ENCODE data around the gene UFC1. TPM values are rescaled to one million over a fixed set of nuclear protein-coding genes. Genes with fewer than 3 reads are reported as not detected.
A peak's percentile ranks its signal among the peaks of the same experiment; 100 is the strongest.

UFC1 gene
- total RNA-seq, 4 donors from 2014 or later: 30.1 to 96.4 (median 51.5) TPM

DNA sequence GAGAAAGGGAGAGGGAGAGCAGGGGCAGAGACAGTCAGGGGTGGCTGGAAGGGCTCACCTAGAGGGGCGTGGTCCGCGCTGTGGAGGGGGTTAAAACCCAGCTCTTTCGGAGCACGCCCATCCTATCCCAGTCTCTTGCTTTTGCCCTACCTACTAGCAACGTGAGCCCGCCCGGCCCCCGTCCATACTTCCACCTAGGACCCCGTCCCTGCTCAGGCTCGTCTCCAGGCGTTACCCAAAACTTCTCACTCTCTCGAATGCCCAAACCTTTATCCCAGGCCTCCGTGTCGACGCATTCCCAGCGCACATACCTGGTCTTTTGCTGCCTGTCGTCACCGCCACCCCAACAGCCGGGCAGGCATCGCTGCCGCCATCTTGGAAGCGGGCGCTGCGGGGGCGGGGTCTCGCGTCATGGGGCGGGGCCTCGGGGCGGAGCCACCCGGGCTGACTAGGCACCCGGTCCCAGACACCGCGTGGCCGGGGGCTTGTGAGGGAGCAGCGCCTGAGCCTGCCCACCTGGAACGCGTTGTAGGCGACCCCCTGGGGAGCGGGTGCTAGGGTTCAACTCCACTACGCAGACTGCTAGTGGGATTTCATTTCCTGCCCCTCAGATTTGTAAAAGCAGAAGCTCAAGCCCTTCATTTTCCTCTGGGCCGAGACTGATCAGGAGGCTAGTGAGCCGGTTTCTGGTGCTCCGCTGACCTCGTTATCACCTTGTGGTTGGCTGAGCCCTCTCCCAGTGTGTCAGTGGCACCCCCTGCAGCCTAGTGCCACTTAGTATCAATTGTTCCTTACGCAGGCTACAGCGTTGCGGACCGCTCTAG is 23.5 kb downstream of the UFC1 start, which contains the start of gene B4GALT3:
Gene B4GALT3, minus strand, starts transcription at position 396 of the 824 bp plus-strand sequence. CDS start 1,447 bp downstream, outside the sequence.
- TF ChIP-seq EP300 (IDR thresholded peaks at IDR 0.05; ENCODE audit: low read depth) (no peak), POLR2A (IDR thresholded peaks at IDR 0.05) (peak; percentile 83), POLR2AphosphoS5 (IDR thresholded peaks at IDR 0.05) (peak; percentile 77 to 88 (median 88))
- TF ChIP-seq, protein P1, sequence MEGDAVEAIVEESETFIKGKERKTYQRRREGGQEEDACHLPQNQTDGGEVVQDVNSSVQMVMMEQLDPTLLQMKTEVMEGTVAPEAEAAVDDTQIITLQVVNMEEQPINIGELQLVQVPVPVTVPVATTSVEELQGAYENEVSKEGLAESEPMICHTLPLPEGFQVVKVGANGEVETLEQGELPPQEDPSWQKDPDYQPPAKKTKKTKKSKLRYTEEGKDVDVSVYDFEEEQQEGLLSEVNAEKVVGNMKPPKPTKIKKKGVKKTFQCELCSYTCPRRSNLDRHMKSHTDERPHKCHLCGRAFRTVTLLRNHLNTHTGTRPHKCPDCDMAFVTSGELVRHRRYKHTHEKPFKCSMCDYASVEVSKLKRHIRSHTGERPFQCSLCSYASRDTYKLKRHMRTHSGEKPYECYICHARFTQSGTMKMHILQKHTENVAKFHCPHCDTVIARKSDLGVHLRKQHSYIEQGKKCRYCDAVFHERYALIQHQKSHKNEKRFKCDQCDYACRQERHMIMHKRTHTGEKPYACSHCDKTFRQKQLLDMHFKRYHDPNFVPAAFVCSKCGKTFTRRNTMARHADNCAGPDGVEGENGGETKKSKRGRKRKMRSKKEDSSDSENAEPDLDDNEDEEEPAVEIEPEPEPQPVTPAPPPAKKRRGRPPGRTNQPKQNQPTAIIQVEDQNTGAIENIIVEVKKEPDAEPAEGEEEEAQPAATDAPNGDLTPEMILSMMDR (IDR thresholded peaks at IDR 0.05): peak in 1 of 5 experiments; percentile 25
- peaks cover 0 to 20% (median 6%) of the 10 kb centered on the region in 4 donors for H3K36me3 ChIP-seq
- in situ Hi-C loops (cut with MboI; ENCODE audit: low pct_ligation_motif_present in 1 of 4, low pct_unique_long_range_greater_than_20kb in 1 of 4, low sequenced_read_pairs in 3 of 4): no loop called here
- peak within 1 kb of the TSS; percentile 83 to 91 (median 88) for H3K27ac ChIP-seq
- 5 to 40% methylated on average over 3 to 50 of the region's 50 CpGs for WGBS, 2 donors (ENCODE audit: low coverage in 1 of 2)
- peak; percentile 94 for DNase-seq
- peaks cover 0 to 41% (median 18%) of the 10 kb centered on the region in 4 donors for H3K4me1 ChIP-seq
- no peaks in the 10 kb centered on the region for H3K27me3 ChIP-seq
- H3K9me3 ChIP-seq: no peaks in the 10 kb centered on the region
- H3K4me3 ChIP-seq: peak within 1 kb of the TSS; percentile 59 to 81 (median 64)
- intact Hi-C loops (cut with DNase I; ENCODE audit: low total_unique reads): no loop called here

DNA sequence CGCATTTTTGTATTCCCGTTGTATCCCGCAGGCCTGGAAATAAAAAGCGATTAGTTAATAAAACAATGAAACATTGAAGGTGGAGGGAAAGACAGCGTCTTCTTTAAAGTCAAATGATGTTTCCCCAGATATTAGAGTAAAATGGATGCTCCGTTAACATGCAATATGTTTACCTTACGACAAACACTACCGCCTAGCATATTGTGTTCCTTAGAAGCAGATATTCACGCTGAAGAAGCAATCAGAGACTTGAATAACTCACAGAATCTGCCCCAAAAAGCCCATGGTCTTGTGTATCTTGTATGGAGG is 24.1 kb downstream of the UFC1 start:
- peak overlapping the region; percentile 83 to 91 (median 88) for H3K27ac ChIP-seq
- peak overlapping the region in 3 of 4 donors; percentile 62 to 81 (median 67) for H3K4me3 ChIP-seq
- H3K36me3 ChIP-seq: peaks cover 0 to 18% (median 5%) of the 10 kb centered on the region in 4 donors
- H3K27me3 ChIP-seq: no peaks in the 10 kb centered on the region
- in situ Hi-C loops (cut with MboI; ENCODE audit: low pct_ligation_motif_present in 1 of 4, low pct_unique_long_range_greater_than_20kb in 1 of 4, low sequenced_read_pairs in 3 of 4) (no loop called here), intact Hi-C loops (cut with DNase I; ENCODE audit: low total_unique reads) (no loop called here)
- H3K4me1 ChIP-seq: peaks cover 0 to 35% (median 18%) of the 10 kb centered on the region in 4 donors
- H3K9me3 ChIP-seq: no peaks in the 10 kb centered on the region
- 36 to 55% methylated on average over 9 of the region's 9 CpGs for WGBS, 2 donors (ENCODE audit: low coverage in 1 of 2)
- TF ChIP-seq, protein P1 (IDR thresholded peaks at IDR 0.05): no peak
- no peak for TF ChIP-seq POLR2AphosphoS5 (IDR thresholded peaks at IDR 0.05)
- TF ChIP-seq EP300 (IDR thresholded peaks at IDR 0.05; ENCODE audit: low read depth): no peak
- TF ChIP-seq POLR2A (IDR thresholded peaks at IDR 0.05): no peak
- no peak for DNase-seq

DNA sequence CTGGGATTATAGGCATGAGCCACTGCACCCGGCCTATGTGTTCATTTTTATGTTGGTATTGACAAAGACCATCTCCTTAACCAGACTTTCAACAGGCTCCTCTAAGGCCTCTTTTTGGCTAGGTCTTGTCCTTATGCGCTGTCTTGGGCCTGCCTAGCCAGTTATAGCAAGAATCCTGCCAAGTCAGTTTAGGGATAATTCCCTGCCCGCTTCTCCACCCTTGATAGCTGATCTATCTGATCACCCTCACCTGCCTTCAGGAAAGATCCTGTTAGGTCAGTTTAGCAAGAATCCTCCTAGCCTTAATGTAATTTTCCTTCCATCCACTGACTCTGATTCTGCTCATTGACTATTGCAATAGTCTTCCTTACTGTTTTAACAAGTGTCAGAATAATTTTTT is 25.9 kb downstream of the UFC1 start:
- H3K4me3 ChIP-seq: no peak overlapping the region
- H3K36me3 ChIP-seq: peaks cover 0 to 3% (median 0%) of the 10 kb centered on the region in 4 donors
- no peaks in the 10 kb centered on the region for H3K27me3 ChIP-seq
- H3K9me3 ChIP-seq: no peaks in the 10 kb centered on the region
- DNase-seq: no peak
- in situ Hi-C loops (cut with MboI; ENCODE audit: low pct_ligation_motif_present in 1 of 4, low pct_unique_long_range_greater_than_20kb in 1 of 4, low sequenced_read_pairs in 3 of 4) (no loop called here), intact Hi-C loops (cut with DNase I; ENCODE audit: low total_unique reads) (no loop called here)
- TF ChIP-seq EP300 (IDR thresholded peaks at IDR 0.05; ENCODE audit: low read depth) (no peak), POLR2AphosphoS5 (IDR thresholded peaks at IDR 0.05) (no peak), POLR2A (IDR thresholded peaks at IDR 0.05) (no peak)
- TF ChIP-seq, protein P1 (IDR thresholded peaks at IDR 0.05): no peak
- H3K27ac ChIP-seq: no peak overlapping the region
- H3K4me1 ChIP-seq: peaks cover 0 to 34% (median 16%) of the 10 kb centered on the region in 4 donors
- 96 to 100% methylated on average over 1 to 3 of the region's 3 CpGs for WGBS, 2 donors (ENCODE audit: low coverage in 1 of 2)

DNA sequence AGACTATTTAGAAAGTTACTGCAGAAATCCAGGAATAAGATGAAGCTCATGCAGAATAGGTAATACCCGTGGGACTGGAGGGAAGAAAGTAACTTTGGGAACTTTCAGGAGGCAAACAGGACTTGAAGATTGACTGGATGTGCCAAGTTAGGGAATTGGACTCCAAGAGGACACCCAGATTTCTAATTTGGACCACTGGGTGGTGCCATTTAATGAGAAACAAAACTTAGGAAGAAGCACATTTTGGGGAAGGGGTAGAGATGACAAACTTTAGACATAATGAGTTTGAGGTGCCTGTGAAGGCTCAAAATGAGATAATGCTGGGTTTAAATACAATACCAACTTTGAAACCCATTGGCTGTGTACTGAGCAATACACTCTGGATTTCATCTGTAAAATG is 26.9 kb downstream of the UFC1 start:
- no peaks in the 10 kb centered on the region for H3K36me3 ChIP-seq
- WGBS, 2 donors (ENCODE audit: low coverage in 1 of 2): 20 to 81% methylated on average over 1 of the region's 1 CpG
- TF ChIP-seq, protein P1 (IDR thresholded peaks at IDR 0.05): no peak
- peaks cover 0 to 36% (median 15%) of the 10 kb centered on the region in 4 donors for H3K4me1 ChIP-seq
- no peaks in the 10 kb centered on the region for H3K27me3 ChIP-seq
- DNase-seq: no peak
- no peaks in the 10 kb centered on the region for H3K9me3 ChIP-seq
- intact Hi-C loops (cut with DNase I; ENCODE audit: low total_unique reads) (no loop called here), in situ Hi-C loops (cut with MboI; ENCODE audit: low pct_ligation_motif_present in 1 of 4, low pct_unique_long_range_greater_than_20kb in 1 of 4, low sequenced_read_pairs in 3 of 4) (no loop called here)
- H3K27ac ChIP-seq: no peak overlapping the region
- no peak overlapping the region for H3K4me3 ChIP-seq
